ENCODE results near the gene TRAF3IP1.
"Not testable (repeated sequence)": the region's sequence is repeated elsewhere in the genome, so short reads cannot be mapped to it uniquely, and the experiment has no call there.

The TRAF3IP1 gene

GRCh38 chr2:238308177-238308576, 12.1 kb upstream of the TRAF3IP1 start:
- no peaks in the 10 kb centered on the region for H3K79me2 ChIP-seq (ENCODE audit: control insufficient read depth, low read length)
- H3K36me3 ChIP-seq (ENCODE audit: control insufficient read depth, low read length): no peaks in the 10 kb centered on the region
- peaks cover 2% of the 10 kb centered on the region; the same call in 1 of the 2 replicates for H3F3A ChIP-seq (ENCODE audit: control insufficient read depth, insufficient read depth)
- no peak overlapping the region for H3K4me2 ChIP-seq (ENCODE audit: low read length)
- no peak overlapping the region for H3K4me3 ChIP-seq (ENCODE audit: low read length)
- peak; percentile 33 for TF ChIP-seq CTCF (IDR thresholded peaks at IDR 0.05; ENCODE audit: low read depth, low read length, poor library complexity, severe bottlenecking)
- no peak for TF ChIP-seq EZH2phosphoT487 (IDR thresholded peaks at IDR 0.05; ENCODE audit: borderline replicate concordance, low read length)
- H4K20me1 ChIP-seq (ENCODE audit: control insufficient read depth, insufficient read depth, low read depth, low read length): no peaks in the 10 kb centered on the region
- no peaks in the 10 kb centered on the region for H3K9me3 ChIP-seq (ENCODE audit: control insufficient read depth, insufficient read depth, low read length)
- H3K9me2 ChIP-seq (replicated peaks; ENCODE audit: control insufficient read depth, low read length): no peaks in the 10 kb centered on the region
- H3K27ac ChIP-seq (ENCODE audit: low read depth, low read length): no peak overlapping the region
- H3K4me1 ChIP-seq (ENCODE audit: control insufficient read depth, low read length): peaks cover 27% of the 10 kb centered on the region
- H3K27me3 ChIP-seq (ENCODE audit: control insufficient read depth, low read length): no peaks in the 10 kb centered on the region

- not testable (repeated sequence) for H3K27ac ChIP-seq (ENCODE audit: low read depth, low read length); H4K20me1 ChIP-seq (ENCODE audit: control insufficient read depth, insufficient read depth, low read depth, low read length); H3K9me2 ChIP-seq (replicated peaks; ENCODE audit: control insufficient read depth, low read length); H3K4me3 ChIP-seq (ENCODE audit: low read length); H3F3A ChIP-seq (ENCODE audit: control insufficient read depth, insufficient read depth); H3K27me3 ChIP-seq (ENCODE audit: control insufficient read depth, low read length); H3K9me3 ChIP-seq (ENCODE audit: control insufficient read depth, insufficient read depth, low read length); H3K79me2 ChIP-seq (ENCODE audit: control insufficient read depth, low read length); H3K36me3 ChIP-seq (ENCODE audit: control insufficient read depth, low read length)
- Histone ChIP-seq H3K4me2 (ENCODE audit: low read length) (peak overlapping the region; percentile 54), H3K4me1 (ENCODE audit: control insufficient read depth, low read length) (peaks cover 27% of the 10 kb centered on the region)
Observed at GRCh38 chr2:238310721-238311120, 9.6 kb upstream of the TRAF3IP1 start.

GRCh38 chr2:238313289-238313990, 6.9 kb upstream of the TRAF3IP1 start:
- no peak overlapping the region for H3K4me2 ChIP-seq (ENCODE audit: low read length)
- peaks cover 15% of the 10 kb centered on the region for H3K4me1 ChIP-seq (ENCODE audit: control insufficient read depth, low read length)
- H3K27ac ChIP-seq (ENCODE audit: low read depth, low read length): no peak overlapping the region
- H3K36me3 ChIP-seq (ENCODE audit: control insufficient read depth, low read length): no peaks in the 10 kb centered on the region
- TF ChIP-seq CTCF (IDR thresholded peaks at IDR 0.05; ENCODE audit: low read depth, low read length, poor library complexity, severe bottlenecking) (no peak), EZH2phosphoT487 (IDR thresholded peaks at IDR 0.05; ENCODE audit: borderline replicate concordance, low read length) (no peak)
- no peaks in the 10 kb centered on the region for H3K9me2 ChIP-seq (replicated peaks; ENCODE audit: control insufficient read depth, low read length)
- H3K4me3 ChIP-seq (ENCODE audit: low read length): no peak overlapping the region
- peaks cover 2% of the 10 kb centered on the region; the same call in 1 of the 2 replicates for H3F3A ChIP-seq (ENCODE audit: control insufficient read depth, insufficient read depth)
- H3K79me2 ChIP-seq (ENCODE audit: control insufficient read depth, low read length): no peaks in the 10 kb centered on the region
- no peaks in the 10 kb centered on the region for H3K9me3 ChIP-seq (ENCODE audit: control insufficient read depth, insufficient read depth, low read length)
- H3K27me3 ChIP-seq (ENCODE audit: control insufficient read depth, low read length): no peaks in the 10 kb centered on the region
- H4K20me1 ChIP-seq (ENCODE audit: control insufficient read depth, insufficient read depth, low read depth, low read length): no peaks in the 10 kb centered on the region

DNA sequence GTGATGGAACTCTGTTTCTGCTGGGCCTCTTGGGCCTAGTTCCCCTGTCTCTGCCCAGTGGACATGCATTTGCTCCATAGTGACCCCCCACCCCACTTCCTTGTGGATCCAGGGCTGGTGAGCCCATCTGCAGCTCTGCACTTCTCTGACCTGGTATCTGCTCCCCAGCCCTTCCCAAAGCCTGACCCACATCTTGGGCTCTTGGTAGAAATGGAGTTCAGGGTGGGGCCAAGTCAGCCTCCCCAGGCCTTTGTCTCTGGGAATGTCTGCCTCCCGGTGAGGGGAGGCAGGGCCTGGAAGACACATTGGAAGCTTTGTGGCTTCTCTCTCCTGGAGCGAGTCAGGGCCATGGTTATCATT, 6.3 kb upstream of the TRAF3IP1 start:
- peaks cover 2% of the 10 kb centered on the region; the same call in 1 of the 2 replicates for H3F3A ChIP-seq (ENCODE audit: control insufficient read depth, insufficient read depth)
- no peaks in the 10 kb centered on the region for H3K27me3 ChIP-seq (ENCODE audit: control insufficient read depth, low read length)
- TF ChIP-seq CTCF (IDR thresholded peaks at IDR 0.05; ENCODE audit: low read depth, low read length, poor library complexity, severe bottlenecking): no peak
- TF ChIP-seq EZH2phosphoT487 (IDR thresholded peaks at IDR 0.05; ENCODE audit: borderline replicate concordance, low read length): no peak
- H3K9me2 ChIP-seq (replicated peaks; ENCODE audit: control insufficient read depth, low read length): no peaks in the 10 kb centered on the region
- H3K4me1 ChIP-seq (ENCODE audit: control insufficient read depth, low read length): peaks cover 15% of the 10 kb centered on the region
- no peak overlapping the region for H3K27ac ChIP-seq (ENCODE audit: low read depth, low read length)
- no peaks in the 10 kb centered on the region for H3K9me3 ChIP-seq (ENCODE audit: control insufficient read depth, insufficient read depth, low read length)
- no peaks in the 10 kb centered on the region for H3K36me3 ChIP-seq (ENCODE audit: control insufficient read depth, low read length)
- H3K4me3 ChIP-seq (ENCODE audit: low read length): no peak overlapping the region
- H4K20me1 ChIP-seq (ENCODE audit: control insufficient read depth, insufficient read depth, low read depth, low read length): no peaks in the 10 kb centered on the region
- no peak overlapping the region for H3K4me2 ChIP-seq (ENCODE audit: low read length)
- no peaks in the 10 kb centered on the region for H3K79me2 ChIP-seq (ENCODE audit: control insufficient read depth, low read length)
